ENCODE results near the gene BARX1. TPM values are rescaled to one million over a fixed set of nuclear protein-coding genes. Genes with fewer than 3 reads are reported as not detected.

Gene BARX1
- total RNA-seq, 1 donor from 2014 or later: not detected

- DNase-seq (ENCODE audit: low read depth in 2 of 2): no peak
Observed at GRCh38 chr9:93917121-93917853, 37.9 kb downstream of the BARX1 start.

GRCh38 chr9:93916358-93916757 lies 38.8 kb downstream of the BARX1 start:
- no peak for DNase-seq (ENCODE audit: low read depth in 2 of 2)

DNA sequence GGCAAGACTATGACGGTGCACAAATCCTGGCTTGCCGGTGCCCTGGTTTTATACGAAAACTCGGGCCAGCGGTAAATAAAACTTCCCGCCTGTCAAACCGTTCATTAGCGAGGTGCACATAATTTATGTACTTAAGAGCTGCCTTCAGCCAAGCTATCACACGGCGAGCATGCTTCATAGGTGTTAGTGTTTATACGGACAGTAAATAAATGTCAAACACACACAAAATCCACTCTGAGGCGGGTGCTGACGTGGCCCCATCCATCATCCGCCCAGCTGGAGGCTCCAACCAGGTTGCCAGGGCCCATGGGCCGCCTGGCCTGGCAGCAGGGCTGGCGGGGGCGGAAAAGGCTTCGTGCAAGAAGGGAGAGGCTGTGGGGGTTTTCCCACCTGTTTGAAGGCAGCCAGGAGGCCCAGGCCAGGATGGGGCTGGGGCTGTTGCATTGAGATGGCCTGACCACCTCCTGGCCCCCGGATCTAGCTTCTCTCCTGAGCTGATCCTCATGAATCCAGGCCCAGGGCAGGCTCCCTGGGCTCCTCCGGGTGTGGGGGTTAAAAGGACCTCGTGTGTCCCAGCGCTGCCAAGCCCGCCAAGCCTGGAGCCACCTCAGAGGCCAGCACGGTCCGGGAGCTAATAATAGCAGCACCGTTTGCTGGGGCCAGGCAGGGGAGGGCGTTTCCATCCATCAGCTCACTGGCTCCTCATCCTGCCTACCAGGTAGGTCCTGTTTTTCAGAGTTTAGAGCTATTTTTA lies 43.2 kb downstream of the BARX1 start:
- DNase-seq (ENCODE audit: low read depth in 2 of 2): no peak

DNA sequence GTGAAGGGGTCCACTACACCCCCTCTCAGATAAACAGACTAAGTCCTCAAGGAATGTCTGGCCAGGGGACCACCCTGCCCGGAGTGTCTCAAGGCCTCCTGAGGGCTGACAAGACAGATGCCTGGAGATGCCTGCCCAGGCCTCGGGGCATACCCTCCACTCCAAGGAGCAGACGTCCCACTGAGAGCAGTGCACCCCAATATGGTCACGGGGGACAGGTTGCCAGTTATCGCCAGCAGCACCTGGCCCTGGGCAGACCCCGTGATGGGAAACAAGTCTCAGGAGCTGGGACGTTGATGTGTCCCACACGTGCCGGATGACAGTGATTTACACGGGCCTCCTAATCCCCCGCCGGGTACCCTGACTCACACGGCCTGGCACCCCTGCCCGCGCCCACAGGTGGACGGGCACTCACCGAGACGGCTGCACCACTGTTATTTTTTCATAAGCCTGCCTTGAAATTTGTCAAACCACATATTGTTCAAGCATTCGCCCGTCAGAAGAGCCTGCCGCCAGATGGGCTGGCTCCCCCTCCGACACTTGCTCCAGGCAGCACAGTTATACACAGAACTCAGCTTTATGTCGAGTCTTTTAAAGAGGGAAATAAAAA lies 43.9 kb downstream of the BARX1 start:
- no peak for DNase-seq (ENCODE audit: low read depth in 2 of 2)

DNA sequence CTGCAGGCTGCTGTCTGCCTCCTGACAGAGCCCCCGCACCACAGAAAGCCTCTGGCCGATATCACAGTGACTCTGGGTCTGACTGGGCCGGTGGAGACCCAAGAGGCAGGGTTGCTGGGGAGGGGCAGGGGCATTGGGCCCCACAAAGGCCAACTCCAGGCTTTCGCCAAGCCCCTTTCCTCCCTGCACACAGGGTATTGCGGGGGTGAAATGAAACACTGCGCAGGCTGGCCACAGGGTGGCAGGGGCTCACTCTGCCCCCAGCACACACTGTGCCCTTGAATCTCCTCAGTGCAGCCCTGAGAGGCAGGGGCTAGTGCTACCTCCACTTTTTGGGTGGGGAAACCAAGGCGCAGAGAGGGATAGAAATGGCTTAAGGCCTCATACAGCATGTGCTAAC lies 44.6 kb downstream of the BARX1 start:
- DNase-seq (ENCODE audit: low read depth in 2 of 2): no peak

DNA sequence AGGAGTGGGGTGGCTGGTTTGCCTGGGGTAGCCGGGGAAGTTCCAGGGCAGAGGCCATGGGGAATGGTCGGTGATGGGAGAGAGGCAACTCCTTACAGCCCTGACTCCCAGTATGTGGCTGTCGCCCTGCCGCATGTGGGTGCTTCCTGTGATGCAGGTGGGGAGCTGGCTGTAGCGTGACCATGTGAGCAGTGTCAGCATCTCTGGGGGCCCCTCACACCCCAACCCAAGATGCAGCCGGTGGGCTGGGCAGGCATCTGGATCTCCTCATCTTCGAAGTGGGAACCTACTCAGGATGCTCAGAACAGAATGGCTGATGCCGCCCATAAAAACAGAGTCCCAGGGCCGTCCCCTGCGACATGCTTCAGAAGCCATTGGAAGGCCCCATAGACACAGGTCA lies 45.0 kb downstream of the BARX1 start:
- no peak for DNase-seq (ENCODE audit: low read depth in 2 of 2)

DNA sequence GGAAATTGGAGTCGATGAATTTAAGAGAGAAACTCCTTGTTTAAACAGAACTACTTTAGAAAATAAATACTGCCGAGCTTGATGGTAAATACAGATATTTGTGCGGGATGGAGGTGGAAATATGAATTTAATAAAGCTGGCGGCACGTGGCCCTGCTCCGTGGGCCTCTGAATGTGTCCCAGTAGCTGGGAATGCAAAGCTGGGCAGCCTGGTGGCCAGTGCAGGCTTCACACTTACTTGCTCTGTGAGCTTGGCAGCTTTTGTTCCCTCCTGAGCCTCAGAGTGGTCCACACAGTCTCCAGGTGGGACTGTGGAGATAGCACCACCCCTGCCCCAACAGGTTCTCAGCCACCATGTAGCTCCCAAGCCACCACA lies 45.9 kb downstream of the BARX1 start:
- no peak for DNase-seq (ENCODE audit: low read depth in 2 of 2)

DNA sequence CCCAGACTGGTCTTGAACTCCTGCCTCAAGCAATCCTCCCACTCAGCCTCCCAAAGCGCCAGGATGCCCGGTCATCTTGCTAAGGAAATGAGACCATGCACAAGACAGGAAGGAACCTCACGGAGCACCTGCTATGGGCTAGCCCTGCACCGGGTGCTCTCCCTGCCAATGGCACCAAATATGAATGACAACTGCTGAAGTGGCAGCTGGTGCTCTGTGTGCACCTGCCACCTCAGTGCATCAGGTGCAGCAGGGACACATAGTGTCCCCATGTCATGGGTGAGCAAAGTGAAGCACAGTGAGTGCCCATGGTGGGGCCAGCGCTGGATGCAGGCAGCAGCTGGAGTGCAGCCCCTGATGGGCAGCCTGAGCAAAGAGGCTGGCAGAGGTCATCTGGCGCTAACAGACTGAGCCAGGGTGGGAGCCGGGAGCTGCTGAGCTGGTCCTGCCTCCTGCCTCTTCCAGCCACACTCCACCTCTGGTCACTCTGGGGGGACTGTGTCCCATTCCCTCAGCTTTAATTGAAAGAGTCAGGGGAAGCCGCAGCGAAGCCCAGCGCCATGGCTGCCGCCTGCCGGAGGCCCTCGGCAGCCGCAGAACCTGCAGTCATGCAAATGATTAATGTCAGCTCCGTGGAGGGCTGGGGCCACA lies 46.4 kb downstream of the BARX1 start:
- DNase-seq (ENCODE audit: low read depth in 2 of 2): no peak

DNA sequence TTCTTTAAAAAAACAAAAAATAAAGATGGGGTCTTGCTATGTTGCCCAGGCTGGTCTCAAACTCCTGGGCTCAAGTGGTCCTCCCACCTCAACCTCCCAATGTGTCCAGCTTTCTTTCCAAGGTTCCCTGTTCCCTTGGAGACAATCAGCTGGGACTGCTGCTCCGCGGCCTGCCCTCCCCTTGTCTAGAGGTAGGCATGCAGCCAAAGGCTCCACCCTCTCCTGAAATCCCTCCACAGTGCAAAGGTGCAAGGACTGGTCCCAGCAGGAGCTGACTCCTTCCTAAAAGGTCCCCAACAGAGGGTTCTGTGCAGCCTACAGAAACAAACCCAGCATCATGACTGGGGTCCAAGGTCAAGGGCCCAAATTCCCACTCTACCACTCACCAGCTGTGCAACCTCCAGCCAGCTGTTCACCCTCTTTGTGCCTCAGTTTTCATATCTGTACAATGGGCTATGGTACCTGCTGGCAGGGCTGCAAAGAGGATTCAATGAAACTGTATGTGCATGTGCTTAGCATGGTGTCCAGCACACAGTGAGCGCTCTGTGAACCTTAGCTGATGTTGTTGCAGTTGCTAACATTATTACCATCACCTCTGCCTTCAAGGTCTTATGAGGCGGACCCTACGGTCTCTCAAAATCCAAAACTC lies 47.5 kb downstream of the BARX1 start:
- no peak for DNase-seq (ENCODE audit: low read depth in 2 of 2)

DNA sequence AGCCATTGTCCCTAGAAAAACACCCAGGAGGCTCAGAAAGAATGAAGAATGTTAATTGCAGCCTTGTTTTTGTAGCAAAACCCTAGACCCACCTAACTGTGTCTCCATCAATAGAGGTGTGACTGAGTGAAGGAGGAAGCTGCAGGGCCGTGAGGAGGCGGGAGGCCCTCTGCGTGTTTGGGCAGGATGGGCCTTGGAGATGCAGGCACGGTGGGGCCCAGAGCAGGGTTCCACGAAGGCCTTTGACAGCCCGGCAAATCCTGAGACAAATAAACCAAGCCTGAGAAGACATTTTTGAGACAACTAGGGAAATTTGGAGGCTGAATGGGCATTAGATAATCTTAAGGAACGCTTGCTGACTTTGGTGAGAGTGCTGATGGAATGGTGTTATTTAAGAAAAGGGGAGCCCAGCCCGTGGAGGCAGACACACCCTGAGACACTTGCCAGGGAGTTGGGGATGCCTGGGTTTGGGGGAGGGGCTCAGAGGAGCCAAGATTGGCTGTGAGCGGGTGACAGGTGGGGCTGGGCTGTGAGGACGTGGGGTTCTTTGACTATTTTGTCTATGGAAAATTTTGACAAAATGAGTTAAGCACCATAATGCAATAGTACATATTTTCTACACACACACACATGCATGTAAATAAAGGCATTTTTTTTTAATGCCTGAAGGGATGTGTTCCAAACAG lies 48.8 kb downstream of the BARX1 start:
- no peak for DNase-seq (ENCODE audit: low read depth in 2 of 2)

DNA sequence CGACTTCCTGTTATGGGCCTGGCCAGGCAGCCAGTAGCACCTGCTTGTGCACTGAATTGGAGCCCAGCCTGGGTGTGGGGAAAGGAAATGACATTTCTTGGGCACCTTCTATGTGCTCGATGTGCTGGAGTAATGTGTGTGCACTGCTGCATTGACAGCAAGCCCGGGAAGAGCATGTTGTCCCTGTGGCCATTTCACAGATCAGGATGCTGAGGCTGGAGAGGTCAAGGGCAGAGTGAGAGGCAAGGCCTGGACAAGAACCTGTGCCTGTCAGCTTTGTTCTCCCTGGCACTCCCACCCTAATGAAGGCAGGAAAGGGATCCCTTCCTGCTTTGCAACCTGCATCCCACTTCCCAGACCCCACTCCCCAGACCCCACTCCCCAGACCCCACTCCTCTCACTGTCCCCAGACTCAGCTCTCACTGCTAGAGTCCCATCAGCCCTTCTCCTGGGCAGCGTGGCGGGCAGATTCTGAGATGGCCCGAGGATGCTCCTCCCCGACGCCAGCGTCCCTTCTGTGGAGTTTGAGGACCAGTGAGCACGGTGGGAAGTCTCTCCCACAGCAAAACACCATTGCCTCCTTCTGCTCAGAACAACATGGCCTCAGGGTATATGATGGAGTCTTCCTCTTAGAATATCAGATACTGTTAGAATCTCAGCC lies 49.6 kb downstream of the BARX1 start:
- no peak for DNase-seq (ENCODE audit: low read depth in 2 of 2)

DNA sequence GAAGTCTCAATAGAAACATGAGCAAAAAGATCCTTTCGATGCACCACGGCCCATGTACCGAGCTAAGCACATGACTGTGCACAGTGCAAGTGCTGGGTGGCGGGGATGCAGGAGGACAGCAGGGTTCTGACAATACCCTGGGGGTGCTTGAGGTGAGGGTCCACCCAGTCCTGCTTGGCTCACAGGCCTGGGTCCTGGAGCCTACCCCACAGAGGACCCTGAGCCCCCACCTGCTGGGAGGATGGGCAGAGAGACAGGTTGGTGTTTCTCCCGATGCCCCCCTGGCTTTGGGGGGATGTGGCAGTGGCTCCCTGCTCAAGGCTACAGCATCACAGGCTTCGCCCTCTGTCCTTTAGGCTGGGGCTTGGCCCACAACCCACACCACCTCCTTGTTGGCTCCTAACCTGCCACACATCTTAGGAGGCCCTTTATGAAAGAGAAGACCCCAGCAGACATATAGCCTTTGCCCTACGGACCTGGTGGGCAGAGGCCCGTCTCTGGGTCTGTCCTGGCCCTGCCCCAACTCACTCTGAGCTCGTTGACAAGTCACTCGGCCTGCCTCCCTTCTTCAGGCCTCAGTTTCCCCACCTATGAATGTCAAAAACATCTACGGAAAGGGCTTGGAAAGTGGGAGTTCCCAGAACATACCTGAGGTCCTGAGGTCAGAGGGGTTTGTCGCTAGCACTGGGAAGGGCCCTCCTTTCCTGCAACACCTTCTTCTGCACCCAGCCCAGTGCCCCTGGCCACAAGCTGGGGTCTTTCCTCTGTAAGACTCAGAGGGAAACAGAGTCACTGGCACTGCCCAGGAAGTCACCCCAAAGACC lies 50.3 kb downstream of the BARX1 start:
- DNase-seq (ENCODE audit: low read depth in 2 of 2): no peak

DNA sequence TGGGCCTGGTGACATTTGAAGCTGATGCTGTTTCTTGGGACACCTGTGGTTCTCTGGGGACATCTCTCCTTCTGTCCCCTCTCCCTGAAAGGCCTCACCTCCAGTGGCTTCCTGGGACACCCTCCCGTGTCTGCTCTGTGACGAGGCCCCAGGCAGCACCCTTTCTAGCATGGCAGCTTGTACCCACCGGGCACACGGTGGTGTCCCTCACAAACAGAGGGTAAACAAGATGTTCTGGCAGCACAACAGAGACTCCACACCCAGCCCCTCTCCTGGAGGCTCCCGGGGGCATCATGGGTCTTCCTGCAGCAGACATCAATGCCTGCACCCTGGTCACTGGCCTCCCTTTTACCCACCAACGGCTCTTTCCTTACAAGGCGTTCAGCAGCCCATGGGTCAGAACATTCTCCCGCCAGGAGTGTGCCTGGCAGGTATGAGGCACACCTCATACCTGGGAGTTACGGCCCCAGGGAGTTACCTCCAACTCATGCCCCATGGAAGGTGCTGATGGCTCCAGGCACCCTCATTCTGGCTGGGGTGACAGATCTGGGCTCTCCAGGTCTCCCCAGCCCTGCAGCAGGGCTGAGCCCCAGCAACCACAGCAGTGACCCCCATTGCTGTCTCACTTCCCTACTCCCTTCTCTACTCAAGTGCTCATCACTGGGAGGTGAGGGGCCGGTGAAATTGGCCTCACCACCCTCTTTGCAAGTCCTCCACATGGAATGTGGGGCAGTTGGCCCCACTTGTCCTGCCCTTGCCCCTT lies 51.1 kb downstream of the BARX1 start:
- DNase-seq (ENCODE audit: low read depth in 2 of 2): no peak

DNA sequence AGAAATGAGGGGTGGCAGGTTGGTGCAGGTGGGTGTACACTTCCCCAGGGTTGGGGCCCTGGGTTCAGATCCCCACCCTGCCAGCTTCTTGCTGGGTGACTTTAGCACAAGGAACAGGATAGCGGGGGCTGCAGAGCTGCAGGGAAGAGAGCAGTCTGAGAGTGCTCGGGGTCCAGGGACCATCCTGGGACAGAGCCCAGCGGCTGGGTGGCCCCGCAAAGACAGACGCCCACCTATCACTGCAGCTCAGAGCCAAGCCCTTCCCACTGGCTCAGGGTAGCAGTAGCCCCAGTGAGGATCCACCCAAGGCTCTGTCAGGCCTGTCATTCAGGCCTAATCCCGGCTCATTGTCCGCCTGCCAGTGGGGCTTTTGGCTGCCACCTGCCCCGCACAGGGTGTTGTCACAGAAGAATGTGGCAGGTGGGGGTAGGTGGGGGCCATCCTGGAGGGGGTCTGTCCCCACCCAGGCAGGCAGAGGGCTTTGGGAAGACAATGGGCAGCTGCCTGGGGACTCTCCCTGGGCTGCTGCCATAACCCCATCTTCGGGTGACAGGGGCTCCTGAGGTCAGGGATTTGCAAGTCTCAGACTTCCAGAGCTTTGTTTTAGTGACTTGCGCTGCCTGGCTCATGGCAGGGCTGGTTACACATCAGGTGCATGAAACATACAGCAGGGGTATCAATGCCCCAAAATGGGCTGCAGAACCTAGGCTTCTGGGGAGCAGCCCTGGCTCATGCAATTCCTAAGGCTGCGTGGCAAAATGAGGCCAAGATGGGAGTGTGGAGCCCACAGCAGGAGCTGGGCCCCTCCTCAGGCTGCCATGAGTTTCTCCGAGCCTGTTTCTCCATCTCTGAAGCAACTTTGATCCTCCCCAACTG lies 52.1 kb downstream of the BARX1 start:
- DNase-seq (ENCODE audit: low read depth in 2 of 2): no peak

DNA sequence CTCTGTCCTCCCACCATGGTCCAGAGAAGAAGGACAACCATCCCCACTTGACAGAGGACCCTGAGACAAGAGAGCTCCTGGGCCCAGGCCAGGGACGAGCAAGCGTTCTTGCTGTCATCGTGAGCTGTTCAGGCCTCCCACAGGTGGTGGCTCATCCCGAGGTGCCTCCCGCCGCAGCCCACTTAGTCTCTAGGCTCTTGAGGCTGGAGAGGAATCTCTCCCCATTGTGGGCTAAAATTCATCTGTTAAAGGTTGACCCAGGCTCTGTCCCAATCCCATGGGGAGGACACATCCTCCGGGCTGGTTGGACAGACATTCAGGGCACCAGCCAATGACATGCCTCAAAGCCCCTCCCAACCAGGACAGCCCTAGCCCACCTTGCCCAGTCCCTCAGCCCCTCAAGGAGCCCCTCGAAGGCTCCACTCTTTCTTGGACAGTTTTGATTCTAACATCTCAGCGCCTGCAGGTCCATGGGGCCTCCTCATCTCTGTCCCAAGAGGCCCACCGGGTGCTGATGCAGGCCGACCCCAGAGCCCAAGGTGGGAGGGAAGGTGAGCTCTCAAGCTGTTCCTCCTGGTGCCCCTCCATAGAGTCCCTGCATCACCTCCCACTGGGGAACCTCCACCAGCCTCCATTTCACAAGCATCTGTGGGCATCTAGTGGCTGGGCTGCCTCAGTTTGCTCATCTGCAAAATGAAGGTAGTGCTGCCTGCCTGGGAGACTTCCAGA lies 52.9 kb downstream of the BARX1 start:
- DNase-seq (ENCODE audit: low read depth in 2 of 2): no peak

Measured in lung microvascular endothelial cell (primary cell).